NCI-H345 treated with DMSO at 0.1 percent for 48 hours (cell line): ENCODE data around the gene UTS2B.
A peak's percentile ranks its signal among the peaks of the same experiment; 100 is the strongest.

Experiments
- DNase-seq: peaks from one replicate; lab custom pipeline; 2025; ENCODE audit not compliant: unreplicated experiment; lab: John Stamatoyannopoulos, UW

The UTS2B gene

DNA sequence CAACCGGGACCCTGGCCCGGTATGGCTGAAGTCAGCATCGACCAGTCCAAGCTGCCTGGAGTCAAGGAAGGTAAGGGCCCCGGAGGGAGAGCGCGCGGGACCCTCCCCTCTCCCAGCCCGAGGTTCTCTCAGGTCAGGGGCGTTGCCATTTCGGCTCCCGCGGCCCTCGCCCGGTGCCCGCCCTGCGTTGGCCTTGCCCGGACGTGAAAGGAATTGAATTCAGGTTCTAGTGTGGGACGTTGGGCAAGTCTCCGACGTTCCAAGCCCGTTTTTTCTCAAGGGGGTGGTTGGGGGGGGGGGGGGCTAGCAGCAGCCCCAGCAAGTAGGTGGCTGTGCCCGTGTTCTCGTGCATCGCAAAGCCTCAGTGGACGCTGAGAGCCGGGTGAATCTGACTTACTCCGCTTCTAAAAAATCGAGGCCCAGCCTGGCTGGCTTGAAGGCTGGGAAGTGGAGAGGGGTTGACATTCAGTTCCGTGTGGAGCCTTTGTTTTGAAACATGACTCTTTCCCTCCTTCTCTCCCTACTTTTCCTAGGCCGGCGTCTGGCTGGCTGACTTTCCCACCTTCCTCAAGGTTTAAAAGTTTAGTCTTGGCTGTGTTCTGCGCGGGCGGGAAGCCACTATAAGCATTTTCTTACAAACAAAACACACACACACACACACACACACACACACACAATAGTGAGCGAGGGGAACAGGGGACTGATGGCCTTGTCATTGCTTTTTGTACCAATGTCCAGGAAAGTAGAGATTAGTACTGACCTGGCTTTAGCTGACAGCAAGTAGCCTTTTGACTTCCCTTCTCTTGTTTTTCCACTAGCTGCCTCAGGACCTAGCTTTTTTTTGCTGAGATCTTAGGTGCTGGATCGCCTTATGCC lies at the start of gene UTS2B:
Gene UTS2B (minus strand): TSS at position 873 of the 876 bp plus-strand sequence. CDS start 48,337 bp downstream, outside the sequence.
- DNase-seq: peak; percentile 59

GRCh38 chr3:191380001-191380400 lies 49.7 kb upstream of the UTS2B start:
- DNase-seq: no peak

GRCh38 chr3:191379446-191379845 lies 49.1 kb upstream of the UTS2B start:
- no peak for DNase-seq

DNA sequence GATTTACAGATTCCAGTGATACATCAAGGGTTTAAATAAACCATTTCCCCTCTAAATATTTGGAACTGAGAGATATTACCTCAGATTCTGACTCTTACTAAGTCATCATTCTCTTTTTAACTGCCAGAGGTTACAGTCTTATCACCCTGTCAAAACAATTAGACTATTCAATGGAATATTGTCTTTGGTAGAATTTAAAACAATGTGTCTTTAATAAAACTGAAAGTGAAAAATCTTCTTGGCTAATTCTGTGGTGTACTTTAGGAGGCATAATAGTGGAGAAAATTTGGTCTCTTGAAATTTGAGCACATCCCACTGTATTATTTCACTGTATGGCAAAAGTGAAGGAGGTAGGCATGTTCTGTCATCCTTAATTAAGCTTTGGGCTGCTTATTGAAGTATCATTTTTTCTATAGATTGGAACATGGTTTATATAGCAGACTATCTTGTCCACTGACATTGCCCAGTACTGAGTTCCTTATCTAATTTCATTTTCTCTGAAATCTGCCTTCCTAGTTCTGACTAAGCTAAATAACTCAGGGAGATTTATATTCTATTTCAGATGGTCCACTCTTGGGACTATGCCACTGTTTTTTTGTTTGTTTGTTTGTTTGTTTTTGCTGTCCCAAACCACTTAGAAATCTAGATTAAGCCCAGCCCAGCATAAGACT lies 48.0 kb upstream of the UTS2B start:
- no peak for DNase-seq

DNA sequence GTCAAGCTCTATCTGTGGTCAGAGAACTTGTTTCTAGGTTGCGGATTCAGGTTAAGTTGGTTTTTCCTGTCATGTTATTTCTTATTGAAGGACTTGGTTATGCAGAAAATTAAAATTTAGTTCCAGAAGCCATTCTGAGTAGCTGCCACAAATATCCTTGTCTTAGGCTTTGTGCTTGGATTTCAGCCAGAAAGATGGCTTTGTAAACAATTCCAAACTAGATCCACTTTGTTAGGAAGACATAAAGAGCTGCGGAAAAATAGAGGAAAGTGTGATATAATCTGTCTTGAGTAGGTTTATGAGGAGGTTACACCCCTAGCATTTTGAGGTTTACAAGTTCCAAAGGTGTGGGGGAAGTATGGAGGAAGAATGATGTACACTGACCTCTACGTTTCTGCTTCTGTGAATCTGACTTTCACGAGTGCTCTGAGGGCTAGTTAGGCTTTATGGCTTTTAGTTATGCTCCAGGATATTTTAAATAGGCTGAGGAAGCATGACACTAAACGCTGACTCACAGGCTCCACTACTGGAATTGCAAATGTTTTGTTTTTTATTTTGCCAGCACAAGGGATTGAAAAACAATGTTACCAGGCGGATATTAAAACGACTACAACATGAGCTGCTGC lies 46.3 kb upstream of the UTS2B start:
- DNase-seq: no peak

- no peak for DNase-seq
Measured at GRCh38 chr3:191373327-191373726, 43.0 kb upstream of the UTS2B start.

GRCh38 chr3:191372122-191372521 lies 41.8 kb upstream of the UTS2B start:
- no peak for DNase-seq

DNA sequence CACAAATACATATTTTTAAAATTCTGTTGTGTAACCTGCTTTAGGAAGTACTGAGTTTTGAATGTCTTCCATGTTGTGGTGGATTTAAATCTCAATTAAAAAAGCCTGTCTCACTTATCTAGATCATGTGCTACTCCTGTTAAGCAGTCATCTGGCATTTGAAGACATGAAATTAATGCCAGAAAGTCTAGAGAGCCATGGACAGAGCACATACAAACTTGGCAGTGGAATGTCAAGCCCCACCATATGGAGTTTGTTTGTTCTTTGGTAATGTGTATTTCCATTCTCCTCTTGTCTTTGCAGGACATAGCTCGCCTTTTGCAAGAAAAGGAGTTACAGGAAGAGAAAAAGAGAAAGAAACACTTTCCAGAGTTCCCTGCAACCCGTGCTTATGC lies 39.3 kb upstream of the UTS2B start:
- no peak for DNase-seq

- DNase-seq: no peak
Measured at GRCh38 chr3:191368755-191369615, 38.7 kb upstream of the UTS2B start.

- no peak for DNase-seq
Measured at GRCh38 chr3:191366675-191367074, 36.3 kb upstream of the UTS2B start.

- DNase-seq: no peak
Measured at GRCh38 chr3:191363221-191363620, 32.9 kb upstream of the UTS2B start.

GRCh38 chr3:191362524-191363090 lies 32.3 kb upstream of the UTS2B start:
- no peak for DNase-seq

DNA sequence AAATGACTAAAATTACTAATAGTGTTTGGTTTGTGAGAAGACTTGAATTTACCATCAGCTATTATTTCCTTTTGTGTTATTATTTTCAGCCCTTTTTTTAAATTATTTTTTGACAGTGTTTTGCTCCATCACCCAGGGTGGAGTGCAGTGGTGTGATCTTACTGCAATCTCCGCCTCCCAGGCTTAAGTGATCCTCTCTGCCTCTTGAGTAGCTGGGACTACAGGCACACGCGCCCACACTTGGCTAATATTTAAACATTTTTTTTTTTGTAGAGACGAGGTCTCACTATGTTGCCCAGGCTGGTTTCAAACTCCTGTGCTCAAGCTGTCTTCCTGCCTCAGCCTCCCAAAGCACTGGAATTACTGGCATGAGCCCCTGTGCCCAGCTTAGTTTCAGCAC lies 31.7 kb upstream of the UTS2B start:
- no peak for DNase-seq

GRCh38 chr3:191361456-191361855 lies 31.1 kb upstream of the UTS2B start:
- DNase-seq: no peak

- no peak for DNase-seq
Measured at GRCh38 chr3:191360620-191361019, 30.3 kb upstream of the UTS2B start.

GRCh38 chr3:191358929-191359328 lies 28.6 kb upstream of the UTS2B start:
- no peak for DNase-seq

DNA sequence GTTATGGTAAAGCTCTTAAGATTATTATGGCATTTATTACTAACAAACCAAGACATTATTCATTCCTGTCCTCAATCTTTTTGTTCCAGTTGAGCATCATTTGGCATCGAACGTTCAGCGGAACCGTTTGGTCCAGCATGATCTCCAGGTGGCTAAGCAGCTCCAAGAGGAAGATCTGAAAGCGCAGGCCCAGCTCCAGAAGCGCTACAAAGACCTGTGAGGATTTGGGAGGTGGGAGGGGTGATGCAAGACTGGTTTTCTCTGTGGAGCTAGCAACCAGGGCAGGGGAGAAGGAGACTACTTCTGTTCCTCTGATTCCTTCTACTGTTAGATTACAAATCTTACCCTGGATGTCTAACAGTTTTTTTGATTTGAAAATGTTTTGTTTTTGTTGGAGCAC lies 27.6 kb upstream of the UTS2B start:
- no peak for DNase-seq

- DNase-seq: no peak
Measured at GRCh38 chr3:191356631-191357439, 26.5 kb upstream of the UTS2B start.

- DNase-seq: no peak
Measured at GRCh38 chr3:191355406-191355805, 25.1 kb upstream of the UTS2B start.
